Calu3 (cell line): ENCODE measurements around the gene GRAMD2A. TPM values are rescaled to one million over a fixed set of nuclear protein-coding genes. Genes with fewer than 3 reads are reported as not detected.

Experiments used
- BruUV-seq: library from RNA; stranded (reverse); fragments of 400-500 nt; replicated peaks from 2 replicates; lab custom pipeline; 2021; lab: Mats Ljungman, UMichigan
- CTCF ChIA-PET: fragments of 300-600 bp; sonication (Branson Sonifier 250); formaldehyde crosslinking; loops from one replicate; lab custom pipeline; 2022; ENCODE audit warnings: antibody characterized with exemption; lab: Charles Lee
- DNase-seq: peaks from one replicate; pipeline ENCODE4 v3.0.0; 2022
- H3K27ac Mint-ChIP-seq: one replicate; pipeline ENCODE4 v1.8.0; 2022; ENCODE audit warnings: mixed read lengths; ENCODE audit not compliant: unreplicated experiment
- H3K27me3 Mint-ChIP-seq: one replicate; pipeline ENCODE4 v1.8.0; 2022; ENCODE audit warnings: mixed read lengths; ENCODE audit not compliant: unreplicated experiment
- H3K36me3 Mint-ChIP-seq: one replicate; pipeline ENCODE4 v1.8.0; 2022; ENCODE audit warnings: mild to moderate bottlenecking, moderate library complexity, mixed read lengths; ENCODE audit not compliant: insufficient read depth, unreplicated experiment
- H3K4me1 Mint-ChIP-seq: one replicate; pipeline ENCODE4 v1.8.0; 2022; ENCODE audit warnings: mild to moderate bottlenecking, low read depth, mixed read lengths; ENCODE audit not compliant: unreplicated experiment
- H3K4me3 Mint-ChIP-seq: one replicate; pipeline ENCODE4 v1.8.0; 2022; ENCODE audit warnings: mild to moderate bottlenecking, low read depth, moderate library complexity, mixed read lengths; ENCODE audit not compliant: unreplicated experiment
- H3K9me3 Mint-ChIP-seq: one replicate; pipeline ENCODE4 v1.8.0; 2022; ENCODE audit warnings: low read depth, mixed read lengths; ENCODE audit not compliant: unreplicated experiment
- intact Hi-C: fragments of 100-400 bp; cut with micrococcal nuclease; formaldehyde crosslinking; loops from one replicate; pipeline ENCODE4 v1.10.0; 2022; ENCODE audit not compliant: unreplicated experiment
- total RNA-seq: library from RNA; stranded (reverse); gene quantifications from 2 replicates; pipeline ENCODE4 v1.2.3, GENCODE V29; 2022
- TF ChIP-seq, protein P1 (sequence below): fragments of 200-600 bp; IDR thresholded peaks from one replicate; pipeline ENCODE4 v1.8.0; 2022; ENCODE audit warnings: antibody characterized with exemption; ENCODE audit not compliant: unreplicated experiment

The GRAMD2A gene
- total RNA-seq, 1 experiment from 2014 or later = 2.2 TPM

DNA sequence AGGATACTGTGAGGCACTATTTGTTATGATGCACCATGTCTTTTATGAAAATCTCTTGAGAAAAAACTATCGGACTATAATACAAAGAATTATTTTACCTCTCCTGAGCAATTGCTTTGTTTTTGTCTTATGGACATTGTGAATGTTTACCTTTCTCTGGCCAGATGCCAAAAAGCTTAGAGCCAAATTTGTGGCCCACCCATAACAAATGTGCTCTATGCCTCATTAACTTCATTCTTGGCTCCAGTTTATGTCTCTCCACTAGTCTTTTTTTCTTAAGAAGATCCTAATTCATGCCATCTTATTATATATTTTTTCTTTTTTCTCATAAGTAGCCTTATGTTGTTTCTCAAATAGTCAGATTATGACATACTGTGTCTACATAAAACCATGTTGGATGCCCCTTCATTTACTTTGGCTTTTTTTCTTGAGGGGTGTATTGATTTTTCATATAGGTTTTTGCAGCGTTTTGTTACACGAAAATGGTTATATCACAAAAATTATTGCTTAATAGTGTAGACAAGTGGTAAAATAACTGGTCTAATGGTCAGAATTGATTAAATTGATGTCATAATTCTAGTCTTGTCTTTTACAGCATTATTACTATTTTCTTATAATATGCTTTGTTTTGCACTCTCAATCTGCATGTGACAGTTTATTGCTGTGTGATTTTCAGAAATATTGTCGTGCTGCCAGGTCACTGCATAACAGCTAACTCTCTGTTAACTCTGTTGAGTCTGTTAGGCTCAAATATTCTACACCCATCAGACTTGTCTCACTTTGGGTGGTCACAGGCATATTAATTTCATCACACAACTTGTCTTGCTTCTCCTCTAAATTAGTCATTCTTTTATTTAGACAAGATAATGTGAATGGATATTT is 61.2 kb downstream of the GRAMD2A start:
- BruUV-seq = no TSS peak
- CTCF ChIA-PET = interaction anchor here (0.6 to 1.6 kb wide), 2 partner anchors 10 to 17 kb away, joined by 4 read pairs; no protein-coding TSS in a partner anchor
- H3K27me3 Mint-ChIP-seq = no peaks in the 10 kb centered on the region
- no peak for DNase-seq
- H3K4me3 Mint-ChIP-seq = no peak overlapping the region
- intact Hi-C loops = no loop called here
- no peaks in the 10 kb centered on the region for H3K36me3 Mint-ChIP-seq
- H3K4me1 Mint-ChIP-seq = peaks cover 3% of the 10 kb centered on the region
- H3K9me3 Mint-ChIP-seq = no peaks in the 10 kb centered on the region
- TF ChIP-seq, protein P1, sequence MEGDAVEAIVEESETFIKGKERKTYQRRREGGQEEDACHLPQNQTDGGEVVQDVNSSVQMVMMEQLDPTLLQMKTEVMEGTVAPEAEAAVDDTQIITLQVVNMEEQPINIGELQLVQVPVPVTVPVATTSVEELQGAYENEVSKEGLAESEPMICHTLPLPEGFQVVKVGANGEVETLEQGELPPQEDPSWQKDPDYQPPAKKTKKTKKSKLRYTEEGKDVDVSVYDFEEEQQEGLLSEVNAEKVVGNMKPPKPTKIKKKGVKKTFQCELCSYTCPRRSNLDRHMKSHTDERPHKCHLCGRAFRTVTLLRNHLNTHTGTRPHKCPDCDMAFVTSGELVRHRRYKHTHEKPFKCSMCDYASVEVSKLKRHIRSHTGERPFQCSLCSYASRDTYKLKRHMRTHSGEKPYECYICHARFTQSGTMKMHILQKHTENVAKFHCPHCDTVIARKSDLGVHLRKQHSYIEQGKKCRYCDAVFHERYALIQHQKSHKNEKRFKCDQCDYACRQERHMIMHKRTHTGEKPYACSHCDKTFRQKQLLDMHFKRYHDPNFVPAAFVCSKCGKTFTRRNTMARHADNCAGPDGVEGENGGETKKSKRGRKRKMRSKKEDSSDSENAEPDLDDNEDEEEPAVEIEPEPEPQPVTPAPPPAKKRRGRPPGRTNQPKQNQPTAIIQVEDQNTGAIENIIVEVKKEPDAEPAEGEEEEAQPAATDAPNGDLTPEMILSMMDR = no peak
- no peak overlapping the region for H3K27ac Mint-ChIP-seq

DNA sequence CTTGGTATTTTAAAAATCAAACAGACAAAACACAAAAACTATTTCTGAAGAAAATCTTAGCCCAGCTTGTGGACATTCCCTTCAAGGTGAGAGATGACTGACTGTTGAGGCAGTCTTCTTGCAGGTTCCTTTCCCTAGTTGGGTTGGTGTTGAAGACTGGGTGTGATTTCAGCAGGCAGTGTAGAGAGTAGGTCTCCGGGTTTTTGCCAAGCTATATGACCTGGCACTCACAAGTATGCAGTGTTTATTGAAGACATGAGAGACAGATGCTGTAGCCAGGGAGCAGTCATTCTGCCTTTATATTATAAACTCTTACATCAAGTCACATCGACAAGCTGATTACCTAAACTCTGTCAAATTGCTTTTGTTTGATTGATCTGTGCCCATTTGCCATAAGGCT is 61.9 kb downstream of the GRAMD2A start:
- Mint-ChIP-seq H3K27ac (no peak overlapping the region), H3K27me3 (no peaks in the 10 kb centered on the region), H3K4me1 (no peaks in the 10 kb centered on the region), H3K4me3 (no peak overlapping the region), H3K9me3 (no peaks in the 10 kb centered on the region), H3K36me3 (no peaks in the 10 kb centered on the region)
- DNase-seq = no peak
- CTCF ChIA-PET = interaction anchor here (0.6 to 1.6 kb wide), 2 partner anchors 9 to 18 kb away, joined by 4 read pairs; no protein-coding TSS in a partner anchor
- TF ChIP-seq, protein P1 = no peak
- no TSS peak for BruUV-seq
- intact Hi-C loops = no loop called here

DNA sequence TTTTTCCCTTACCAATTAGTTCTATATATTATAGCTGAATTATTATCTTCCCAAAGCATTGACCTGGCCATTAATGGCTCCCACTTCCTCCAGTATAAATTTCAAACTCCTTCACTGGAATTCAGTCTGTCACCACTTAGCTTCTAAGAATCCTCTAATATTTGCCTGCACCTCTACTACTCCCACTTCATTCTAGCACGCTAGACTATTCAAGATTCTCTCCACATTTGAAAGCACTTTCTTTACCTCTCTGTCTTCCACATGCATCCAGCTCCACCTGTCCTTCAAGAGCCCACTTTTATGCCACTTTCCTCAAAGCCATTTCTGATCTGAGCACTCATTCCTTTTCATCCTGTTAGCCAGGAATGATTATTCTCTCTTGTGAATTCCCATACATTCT is 64.4 kb downstream of the GRAMD2A start:
- Mint-ChIP-seq H3K4me3 (no peak overlapping the region), H3K4me1 (no peaks in the 10 kb centered on the region), H3K9me3 (no peaks in the 10 kb centered on the region), H3K27ac (no peak overlapping the region), H3K27me3 (no peaks in the 10 kb centered on the region), H3K36me3 (no peaks in the 10 kb centered on the region)
- TF ChIP-seq, protein P1 = no peak
- DNase-seq = no peak
- CTCF ChIA-PET = interaction anchor here (0.5 to 0.6 kb wide), 2 partner anchors 11 to 43 kb away, joined by 4 to 5 read pairs; no protein-coding TSS in a partner anchor
- intact Hi-C loops = no loop called here
- no TSS peak for BruUV-seq

DNA sequence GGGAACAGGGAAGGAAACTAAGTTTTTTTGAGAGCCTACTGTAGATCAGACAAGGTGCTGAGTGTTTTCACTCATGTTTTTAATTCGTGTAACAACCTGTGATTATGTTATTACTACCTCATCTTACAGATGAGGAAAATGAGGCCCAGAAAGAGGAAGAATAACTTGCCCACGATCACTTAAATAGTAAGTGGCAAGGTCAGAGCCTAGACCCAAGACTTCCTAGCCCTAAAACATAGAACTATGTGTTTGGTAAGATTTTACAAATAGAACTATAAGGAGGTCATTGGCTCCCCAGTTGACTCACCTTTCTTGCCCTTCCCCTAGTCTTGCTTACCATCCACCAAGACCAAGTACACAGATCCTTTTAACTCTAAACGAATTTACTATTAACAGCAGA is 65.7 kb downstream of the GRAMD2A start:
- Mint-ChIP-seq H3K27me3 (no peaks in the 10 kb centered on the region), H3K4me3 (no peak overlapping the region), H3K36me3 (no peaks in the 10 kb centered on the region), H3K4me1 (no peaks in the 10 kb centered on the region), H3K9me3 (no peaks in the 10 kb centered on the region), H3K27ac (no peak overlapping the region)
- intact Hi-C loops = no loop called here
- CTCF ChIA-PET = no interaction called here
- TF ChIP-seq, protein P1 = no peak
- no peak for DNase-seq
- no TSS peak for BruUV-seq
